ENCODE measurements around the gene FGF11. TPM values are rescaled to one million over a fixed set of nuclear protein-coding genes. Genes with fewer than 3 reads are reported as not detected.

Gene FGF11
- total and polyA plus RNA-seq, 2 donors from 2014 or later = 1.4 to 7.7 TPM

DNA sequence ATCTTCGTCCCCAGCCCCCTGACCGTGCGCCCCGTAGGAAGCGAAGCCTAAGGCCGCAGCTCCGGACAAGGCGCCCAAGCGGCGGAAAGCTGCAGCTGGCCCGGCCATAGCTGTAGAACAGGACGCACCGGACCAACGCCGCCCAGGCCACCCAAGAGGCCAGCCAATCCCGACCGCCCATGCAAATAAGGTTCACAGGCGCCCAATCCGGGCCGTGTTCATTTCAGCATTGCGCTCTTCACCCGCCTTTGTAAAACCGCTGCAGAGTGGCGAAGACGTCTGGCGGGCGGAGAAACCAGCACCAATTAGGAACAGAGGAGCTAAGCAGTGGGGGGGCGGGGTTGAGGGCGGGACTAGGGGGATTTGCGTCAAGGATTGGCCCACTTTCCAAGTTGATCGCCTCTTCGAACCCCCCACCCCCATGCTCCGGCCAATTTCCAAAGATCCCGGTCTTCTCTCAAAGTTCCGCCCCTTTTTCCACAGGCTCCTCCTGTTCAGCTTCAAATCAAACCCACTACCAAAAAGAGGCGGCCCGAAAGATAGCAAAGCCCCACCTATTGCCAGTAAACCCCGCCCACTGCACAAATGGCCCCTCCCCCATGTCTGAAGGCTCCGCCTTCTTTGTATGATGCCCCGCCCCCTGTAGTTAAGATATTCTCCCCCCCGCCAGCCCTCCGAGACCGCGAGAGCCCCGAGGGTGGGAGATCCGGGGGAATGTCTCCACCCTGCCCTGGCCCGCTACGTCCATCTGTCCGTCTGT is 35.2 kb upstream of the FGF11 start, which contains the start of gene TMEM256:
Gene TMEM256 (minus strand): TSS at position 121 of the 760 bp plus-strand sequence. CDS start 13 bp downstream, at position 108.
- TF ChIP-seq, protein P1, sequence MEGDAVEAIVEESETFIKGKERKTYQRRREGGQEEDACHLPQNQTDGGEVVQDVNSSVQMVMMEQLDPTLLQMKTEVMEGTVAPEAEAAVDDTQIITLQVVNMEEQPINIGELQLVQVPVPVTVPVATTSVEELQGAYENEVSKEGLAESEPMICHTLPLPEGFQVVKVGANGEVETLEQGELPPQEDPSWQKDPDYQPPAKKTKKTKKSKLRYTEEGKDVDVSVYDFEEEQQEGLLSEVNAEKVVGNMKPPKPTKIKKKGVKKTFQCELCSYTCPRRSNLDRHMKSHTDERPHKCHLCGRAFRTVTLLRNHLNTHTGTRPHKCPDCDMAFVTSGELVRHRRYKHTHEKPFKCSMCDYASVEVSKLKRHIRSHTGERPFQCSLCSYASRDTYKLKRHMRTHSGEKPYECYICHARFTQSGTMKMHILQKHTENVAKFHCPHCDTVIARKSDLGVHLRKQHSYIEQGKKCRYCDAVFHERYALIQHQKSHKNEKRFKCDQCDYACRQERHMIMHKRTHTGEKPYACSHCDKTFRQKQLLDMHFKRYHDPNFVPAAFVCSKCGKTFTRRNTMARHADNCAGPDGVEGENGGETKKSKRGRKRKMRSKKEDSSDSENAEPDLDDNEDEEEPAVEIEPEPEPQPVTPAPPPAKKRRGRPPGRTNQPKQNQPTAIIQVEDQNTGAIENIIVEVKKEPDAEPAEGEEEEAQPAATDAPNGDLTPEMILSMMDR (IDR thresholded peaks at IDR 0.05; ENCODE audit: borderline replicate concordance, extremely low read depth, insufficient read depth) = no peak
- Histone ChIP-seq H3K36me3 (ENCODE audit: control insufficient read depth in 2 of 3, insufficient read depth in 3 of 3, low read length in 3 of 3) (no peaks in the 10 kb centered on the region), H3K4me1 (ENCODE audit: control insufficient read depth in 2 of 3, insufficient read depth in 2 of 3, low read depth in 1 of 3, low read length in 3 of 3) (peaks cover 0 to 6% (median 6%) of the 10 kb centered on the region in 3 donors), H3K27ac (ENCODE audit: low read depth in 2 of 2, low read length in 2 of 2) (peak within 1 kb of the TSS; percentile 79 to 88), H3K9ac (ENCODE audit: low read length in 3 of 3) (peak within 1 kb of the TSS; percentile 44 to 77 (median 55)), H3K9me3 (ENCODE audit: control insufficient read depth in 2 of 3, insufficient read depth in 1 of 3, low read length in 3 of 3) (no peaks in the 10 kb centered on the region), H3K4me3 (ENCODE audit: low read length in 3 of 3) (peak within 1 kb of the TSS; percentile 67 to 84 (median 72)), H3K27me3 (ENCODE audit: control insufficient read depth, insufficient read depth, low read length) (no peaks in the 10 kb centered on the region)
- FAIRE-seq (peak; percentile 97), DNase-seq (peak; percentile 99 to 100 (median 100))
- intact Hi-C loops (cut with DNase I) = no loop called here

DNA sequence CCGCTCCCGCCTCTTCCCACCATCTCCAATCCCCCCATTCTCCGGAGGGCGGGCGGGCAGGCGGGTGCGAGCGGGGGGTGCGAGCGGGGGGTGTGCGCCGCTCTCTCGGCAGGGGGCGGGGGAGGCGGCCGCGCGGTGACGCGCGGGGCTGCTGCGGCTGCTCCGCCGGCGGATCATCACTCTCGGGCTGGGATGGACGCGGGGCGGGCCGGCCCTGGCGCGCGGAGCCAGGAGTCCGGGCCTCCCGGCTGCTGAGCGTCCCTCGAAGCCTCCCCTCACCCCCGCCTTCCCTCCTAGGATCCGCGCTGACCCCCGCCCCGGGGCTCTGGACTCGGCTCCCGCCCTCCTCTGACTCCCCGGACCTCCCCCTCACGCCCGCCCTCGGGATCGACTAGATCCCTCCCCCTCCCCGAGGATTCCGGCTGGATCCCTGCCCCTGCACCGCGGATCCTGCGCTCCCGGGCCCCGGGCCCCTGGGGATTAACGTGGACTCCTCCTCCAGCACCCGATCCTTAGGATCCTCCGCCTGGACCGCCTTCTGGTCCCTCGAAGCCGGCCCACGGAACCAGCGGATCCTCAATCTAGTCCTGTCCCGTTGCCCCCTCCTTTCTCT is 34.5 kb upstream of the FGF11 start:
- H3K27ac ChIP-seq (ENCODE audit: low read depth in 2 of 2, low read length in 2 of 2) = peak overlapping the region; percentile 42 to 51
- TF ChIP-seq, protein P1 (IDR thresholded peaks at IDR 0.05; ENCODE audit: borderline replicate concordance, extremely low read depth, insufficient read depth) = no peak
- peaks cover 0 to 6% (median 6%) of the 10 kb centered on the region in 3 donors for H3K4me1 ChIP-seq (ENCODE audit: control insufficient read depth in 2 of 3, insufficient read depth in 2 of 3, low read depth in 1 of 3, low read length in 3 of 3)
- peak in 3 of 5 donors; percentile 25 to 94 (median 90) for DNase-seq
- H3K4me3 ChIP-seq (ENCODE audit: low read length in 3 of 3) = peak overlapping the region; percentile 29 to 72 (median 41)
- no peaks in the 10 kb centered on the region for H3K9me3 ChIP-seq (ENCODE audit: control insufficient read depth in 2 of 3, insufficient read depth in 1 of 3, low read length in 3 of 3)
- H3K9ac ChIP-seq (ENCODE audit: low read length in 3 of 3) = peak overlapping the region in 2 of 3 donors; percentile 48 to 55
- H3K36me3 ChIP-seq (ENCODE audit: control insufficient read depth in 2 of 3, insufficient read depth in 3 of 3, low read length in 3 of 3) = no peaks in the 10 kb centered on the region
- intact Hi-C loops (cut with DNase I) = no loop called here
- no peak for FAIRE-seq
- no peaks in the 10 kb centered on the region for H3K27me3 ChIP-seq (ENCODE audit: control insufficient read depth, insufficient read depth, low read length)

DNA sequence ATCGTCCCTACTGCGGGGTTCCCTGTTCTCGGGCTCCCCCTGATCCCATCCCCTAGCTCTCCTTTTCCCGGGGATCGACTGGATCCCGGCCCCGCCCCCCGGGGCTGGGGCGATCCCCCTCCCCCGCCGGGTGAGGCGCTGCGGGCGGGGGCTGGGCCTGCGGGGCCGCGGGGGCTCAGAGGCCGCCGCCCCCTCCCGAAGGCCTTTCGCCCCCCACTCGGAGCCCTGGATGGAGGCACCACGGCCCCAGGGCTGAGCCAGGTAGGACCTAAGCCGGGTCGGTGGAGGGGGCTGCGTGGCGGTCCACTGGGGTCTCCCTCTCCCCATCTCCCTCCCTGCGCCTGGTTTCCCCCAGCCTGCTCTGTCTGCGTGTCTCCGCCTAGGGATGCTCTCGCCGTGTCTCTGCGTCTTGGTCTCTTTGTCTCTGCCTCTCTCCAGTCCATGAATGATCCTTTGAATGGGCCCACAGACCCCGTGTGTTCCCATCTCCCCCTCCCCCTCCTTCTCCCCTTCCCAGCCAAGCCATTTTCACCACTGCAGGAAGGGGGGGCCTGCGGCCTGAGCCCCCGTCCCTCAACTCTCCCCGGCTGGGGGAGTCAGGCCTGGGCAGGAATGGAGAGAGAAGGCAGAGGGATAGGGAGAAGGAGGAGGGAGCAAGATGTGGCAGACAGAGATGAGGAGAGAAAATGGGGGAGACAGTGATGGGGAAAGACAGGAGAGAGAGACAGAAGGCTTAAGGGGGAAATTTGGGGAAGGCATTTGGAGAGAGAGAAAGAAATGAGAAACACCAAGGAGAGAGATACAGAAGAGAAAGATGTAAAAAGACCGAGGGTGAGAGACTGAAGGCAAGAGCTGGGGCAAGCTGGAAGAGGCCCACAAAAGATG is 33.7 kb upstream of the FGF11 start:
- intact Hi-C loops (cut with DNase I) = no loop called here
- peaks cover 0 to 6% (median 6%) of the 10 kb centered on the region in 3 donors for H3K4me1 ChIP-seq (ENCODE audit: control insufficient read depth in 2 of 3, insufficient read depth in 2 of 3, low read depth in 1 of 3, low read length in 3 of 3)
- no peaks in the 10 kb centered on the region for H3K27me3 ChIP-seq (ENCODE audit: control insufficient read depth, insufficient read depth, low read length)
- DNase-seq (peak in 3 of 5 donors; percentile 37 to 81 (median 79)), FAIRE-seq (no peak)
- peak overlapping the region in 2 of 3 donors; percentile 48 to 55 for H3K9ac ChIP-seq (ENCODE audit: low read length in 3 of 3)
- TF ChIP-seq, protein P1 (IDR thresholded peaks at IDR 0.05; ENCODE audit: borderline replicate concordance, extremely low read depth, insufficient read depth) = no peak
- H3K27ac ChIP-seq (ENCODE audit: low read depth in 2 of 2, low read length in 2 of 2) = peak overlapping the region; percentile 43 to 65
- H3K36me3 ChIP-seq (ENCODE audit: control insufficient read depth in 2 of 3, insufficient read depth in 3 of 3, low read length in 3 of 3) = no peaks in the 10 kb centered on the region
- peak overlapping the region; percentile 29 to 72 (median 45) for H3K4me3 ChIP-seq (ENCODE audit: low read length in 3 of 3)
- H3K9me3 ChIP-seq (ENCODE audit: control insufficient read depth in 2 of 3, insufficient read depth in 1 of 3, low read length in 3 of 3) = no peaks in the 10 kb centered on the region

Measured in kidney (tissue), 14 donors.